Osteoblast (primary cell): ENCODE measurements around the gene RYK. TPM values are rescaled to one million over a fixed set of nuclear protein-coding genes. Genes with fewer than 3 reads are reported as not detected.
"Not testable (repeated sequence)": the region's sequence is repeated elsewhere in the genome, so short reads cannot be mapped to it uniquely, and the experiment has no call there.

ENCODE experiments used
- DNase-seq: peaks from one replicate; pipeline ENCODE4 v3.0.0; 2011; ENCODE audit warnings: low spot score, mixed read lengths; ENCODE audit not compliant: insufficient read length; ENCODE audit errors: missing footprints
- H2AFZ ChIP-seq: 2 replicates; pipeline ENCODE4 v1.6.0; 2011; ENCODE audit warnings: mild to moderate bottlenecking, low read length
- H3K27ac ChIP-seq: 2 replicates; pipeline ENCODE4 v1.5.1; 2011; ENCODE audit warnings: mild to moderate bottlenecking, low read depth, low read length, moderate library complexity
- H3K27me3 ChIP-seq: 2 replicates; pipeline ENCODE4 v1.6.0; 2012; ENCODE audit warnings: mild to moderate bottlenecking, control low read depth, inconsistent platforms, low read length, moderate library complexity; ENCODE audit not compliant: insufficient read depth
- H3K36me3 ChIP-seq: 2 replicates; pipeline ENCODE4 v1.5.1; 2011; ENCODE audit warnings: mild to moderate bottlenecking, low read length, control low read depth, moderate library complexity; ENCODE audit not compliant: insufficient read depth
- H3K4me1 ChIP-seq: 2 replicates; pipeline ENCODE4 v1.5.1; 2011; ENCODE audit warnings: mild to moderate bottlenecking, low read length, control low read depth, moderate library complexity; ENCODE audit not compliant: insufficient read depth
- H3K4me2 ChIP-seq: 2 replicates; pipeline ENCODE4 v1.6.0; 2011; ENCODE audit warnings: mild to moderate bottlenecking, low read length; ENCODE audit not compliant: insufficient read depth
- H3K4me3 ChIP-seq: fragments of 200-600 bp; sonication (generic); 3 replicates; pipeline ENCODE4 v1.5.1; 2012; ENCODE audit warnings: mild to moderate bottlenecking, low read length, inconsistent platforms; ENCODE audit not compliant: insufficient read depth
- H3K79me2 ChIP-seq: 2 replicates; pipeline ENCODE4 v1.6.0; 2012; ENCODE audit warnings: mild to moderate bottlenecking, low read length, control low read depth, inconsistent platforms; ENCODE audit not compliant: insufficient read depth
- H3K9me3 ChIP-seq: 2 replicates; pipeline ENCODE4 v1.5.1; 2011; ENCODE audit warnings: low read depth, low read length, control low read depth
- H4K20me1 ChIP-seq: 2 replicates; pipeline ENCODE4 v1.6.0; 2012; ENCODE audit warnings: mild to moderate bottlenecking, low read length, control low read depth; ENCODE audit not compliant: insufficient read depth
- CTCF ChIP-seq: IDR thresholded peaks from 2 replicates; pipeline ENCODE4 v1.5.1; 2011; ENCODE audit warnings: mild to moderate bottlenecking, low read depth, low read length, moderate library complexity; ENCODE audit errors: extremely low read depth
- total RNA-seq: library from RNA; depleted of rRNA; stranded (reverse); fragments of >200 nt; gene quantifications from 2 replicates; pipeline ENCODE4 v1.2.3, GENCODE V29; 2012

Gene RYK
- total RNA-seq, 1 donor: 117 TPM

- Histone ChIP-seq H3K4me3 (no peak overlapping the region), H3K27ac (peak overlapping the region; percentile 76), H3K9me3 (no peaks in the 10 kb centered on the region), H3K79me2 (peaks cover 12% of the 10 kb centered on the region), H4K20me1 (peaks cover 8% of the 10 kb centered on the region), H3K4me1 (peaks cover 24% of the 10 kb centered on the region), H3K4me2 (peak overlapping the region; percentile 49), H3K27me3 (no peaks in the 10 kb centered on the region), H3K36me3 (peaks cover 19% of the 10 kb centered on the region), H2AFZ (no peak overlapping the region)
- no peak for DNase-seq
- TF ChIP-seq CTCF: no peak
Measured at GRCh38 chr3:134201201-134202130, 49.2 kb downstream of the RYK start.

- H4K20me1 ChIP-seq, H3K4me3 ChIP-seq, H2AFZ ChIP-seq, H3K27ac ChIP-seq, DNase-seq, H3K9me3 ChIP-seq, H3K27me3 ChIP-seq, H3K4me2 ChIP-seq, H3K79me2 ChIP-seq: not testable (repeated sequence)
- Histone ChIP-seq H3K4me1 (peaks cover 24% of the 10 kb centered on the region), H3K36me3 (peaks cover 21% of the 10 kb centered on the region)
Measured at GRCh38 chr3:134199880-134200279, 50.8 kb downstream of the RYK start.

GRCh38 chr3:134199240-134199639 lies 51.4 kb downstream of the RYK start:
- Histone ChIP-seq H3K27me3 (no peaks in the 10 kb centered on the region), H3K4me3 (no peak overlapping the region), H2AFZ (no peak overlapping the region), H3K4me2 (no peak overlapping the region), H3K9me3 (no peaks in the 10 kb centered on the region), H3K27ac (no peak overlapping the region), H4K20me1 (peaks cover 8% of the 10 kb centered on the region), H3K79me2 (peaks cover 3% of the 10 kb centered on the region), H3K4me1 (peaks cover 24% of the 10 kb centered on the region), H3K36me3 (peaks cover 24% of the 10 kb centered on the region)
- no peak for DNase-seq
- no peak for TF ChIP-seq CTCF

GRCh38 chr3:134198414-134198813 lies 52.2 kb downstream of the RYK start:
- Histone ChIP-seq H3K4me3 (no peak overlapping the region), H4K20me1 (peaks cover 8% of the 10 kb centered on the region)
- DNase-seq: no peak

More at GRCh38 chr3:134198414-134198813, 52.2 kb downstream of the RYK start:
- no peaks in the 10 kb centered on the region for H3K9me3 ChIP-seq
- H3K79me2 ChIP-seq: peaks cover 3% of the 10 kb centered on the region
- no peak overlapping the region for H3K27ac ChIP-seq
- H3K4me1 ChIP-seq: peaks cover 24% of the 10 kb centered on the region
- no peak for TF ChIP-seq CTCF
- H3K27me3 ChIP-seq: no peaks in the 10 kb centered on the region
- H3K36me3 ChIP-seq: peaks cover 24% of the 10 kb centered on the region
- H3K4me2 ChIP-seq: no peak overlapping the region
- no peak overlapping the region for H2AFZ ChIP-seq
